Measurements from ENCODE around the gene AKAP7. TPM values are rescaled to one million over a fixed set of nuclear protein-coding genes. Genes with fewer than 3 reads are reported as not detected.

The AKAP7 gene
- polyA plus RNA-seq, 1 donor: 53.1 TPM

GRCh38 chr6:131129689-131130553 is 5.3 kb upstream of the AKAP7 start:
- H3K27ac ChIP-seq (ENCODE audit: low read length): no peak overlapping the region
- WGBS (ENCODE audit: insufficient coverage, low lambda C conversion rate): no CpG with 5 or more reads among the region's 10 CpGs

DNA sequence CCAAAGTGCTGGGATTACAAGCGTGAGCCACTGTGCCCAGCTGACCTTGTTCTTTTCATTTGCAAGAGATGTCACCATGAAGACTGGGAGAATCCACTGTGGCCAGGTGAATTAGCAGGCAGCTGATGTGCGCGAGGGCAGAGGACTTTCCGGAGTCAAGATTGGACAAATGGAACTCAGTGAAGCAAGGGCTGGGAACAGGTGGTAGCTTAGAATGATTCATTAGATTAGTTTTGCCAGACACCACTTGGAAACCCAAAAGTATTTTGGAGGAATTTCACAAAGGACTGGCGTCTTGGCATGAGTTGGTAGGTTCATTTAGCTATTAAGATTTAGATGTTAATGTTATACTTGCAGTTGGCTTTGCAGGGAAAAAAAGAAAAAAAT is 4.7 kb upstream of the AKAP7 start:
- H3K4me1 ChIP-seq (ENCODE audit: control insufficient read depth, insufficient read depth, low read length): no peaks in the 10 kb centered on the region
- no peaks in the 10 kb centered on the region for H3K9me3 ChIP-seq (ENCODE audit: control insufficient read depth, low read depth, low read length)
- no peak for DNase-seq
- no peak overlapping the region for H3K27ac ChIP-seq (ENCODE audit: low read length)
- H3K4me3 ChIP-seq (ENCODE audit: low read length): no peak overlapping the region
- no peaks in the 10 kb centered on the region for H3K27me3 ChIP-seq (ENCODE audit: control insufficient read depth, insufficient read depth, low read length)
- 79% methylated on average over 3 of the region's 5 CpGs for WGBS (ENCODE audit: insufficient coverage, low lambda C conversion rate)
- H3K36me3 ChIP-seq (ENCODE audit: control insufficient read depth, insufficient read depth, low read length): no peaks in the 10 kb centered on the region

More at GRCh38 chr6:131129689-131130553, 5.3 kb upstream of the AKAP7 start:
- no peaks in the 10 kb centered on the region for H3K4me1 ChIP-seq (ENCODE audit: control insufficient read depth, insufficient read depth, low read length)
- no peaks in the 10 kb centered on the region for H3K9me3 ChIP-seq (ENCODE audit: control insufficient read depth, low read depth, low read length)
- no peaks in the 10 kb centered on the region for H3K27me3 ChIP-seq (ENCODE audit: control insufficient read depth, insufficient read depth, low read length)
- H3K4me3 ChIP-seq (ENCODE audit: low read length): no peak overlapping the region
- DNase-seq: no peak
- H3K36me3 ChIP-seq (ENCODE audit: control insufficient read depth, insufficient read depth, low read length): no peaks in the 10 kb centered on the region

- no CpG with 5 or more reads among the region's 4 CpGs for WGBS (ENCODE audit: insufficient coverage, low lambda C conversion rate)
- H3K4me3 ChIP-seq (ENCODE audit: low read length): no peak overlapping the region
Observed at GRCh38 chr6:131132360-131132759, 2.9 kb upstream of the AKAP7 start.

DNA sequence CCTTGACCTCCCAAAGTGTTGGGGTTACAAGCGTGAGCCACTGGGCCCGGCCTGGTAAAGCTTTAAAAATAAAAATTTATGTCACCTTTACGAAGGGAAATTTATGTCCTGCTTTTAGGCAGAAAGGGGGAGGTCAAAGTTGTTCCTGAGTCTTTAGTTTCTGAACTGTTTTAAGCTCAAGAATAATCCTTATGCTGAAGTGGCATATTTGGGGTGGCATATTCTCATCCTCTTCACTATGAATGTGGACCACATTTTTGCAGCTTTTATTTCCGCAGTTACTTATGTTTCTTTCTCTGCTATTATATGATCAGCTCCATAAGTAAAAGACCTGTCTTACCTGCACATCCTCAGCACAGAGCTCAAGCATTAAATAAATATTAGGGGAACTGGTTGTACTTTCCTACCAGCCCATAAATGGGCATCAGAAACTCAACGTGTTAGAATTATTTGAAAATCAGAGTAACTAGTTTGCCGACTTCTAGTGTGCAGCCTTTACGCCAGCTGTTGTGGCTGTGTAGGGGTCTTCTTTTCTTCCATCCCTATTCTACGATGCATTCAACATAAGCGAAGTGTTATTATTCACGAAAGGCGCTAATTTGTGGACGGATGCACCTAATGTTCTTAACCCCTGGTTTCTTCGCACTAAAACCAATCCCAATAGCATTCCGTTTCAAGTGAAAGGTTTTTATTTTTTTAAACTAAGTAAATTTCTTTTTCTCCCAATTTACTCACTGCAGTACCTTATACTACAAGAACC is 867 bp upstream of the AKAP7 start:
- H3K4me3 ChIP-seq (ENCODE audit: low read length): peak overlapping the region; percentile 70
- WGBS (ENCODE audit: insufficient coverage, low lambda C conversion rate): 96% methylated on average over 9 of the region's 14 CpGs

More at GRCh38 chr6:131132360-131132759, 2.9 kb upstream of the AKAP7 start:
- Histone ChIP-seq H3K27ac (ENCODE audit: low read length) (no peak overlapping the region), H3K27me3 (ENCODE audit: control insufficient read depth, insufficient read depth, low read length) (no peaks in the 10 kb centered on the region), H3K9me3 (ENCODE audit: control insufficient read depth, low read depth, low read length) (no peaks in the 10 kb centered on the region), H3K36me3 (ENCODE audit: control insufficient read depth, insufficient read depth, low read length) (no peaks in the 10 kb centered on the region), H3K4me1 (ENCODE audit: control insufficient read depth, insufficient read depth, low read length) (no peaks in the 10 kb centered on the region)
- no peak for DNase-seq

DNA sequence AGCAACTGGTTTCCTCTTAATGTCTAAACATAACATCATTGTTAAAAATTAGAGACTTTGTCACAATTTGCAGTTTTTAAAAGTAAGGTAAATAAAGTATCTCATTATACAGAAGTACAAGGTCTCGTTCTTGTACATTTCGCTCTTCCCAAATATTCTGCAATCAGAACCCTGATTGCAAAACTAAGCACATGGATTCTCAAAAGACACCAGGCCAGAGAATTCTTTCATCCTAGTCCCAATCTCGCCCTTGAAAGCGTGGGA is 355 bp upstream of the AKAP7 start:
- no peaks in the 10 kb centered on the region for H3K36me3 ChIP-seq (ENCODE audit: control insufficient read depth, insufficient read depth, low read length)
- no peaks in the 10 kb centered on the region for H3K4me1 ChIP-seq (ENCODE audit: control insufficient read depth, insufficient read depth, low read length)
- peak overlapping the region; percentile 84 for H3K27ac ChIP-seq (ENCODE audit: low read length)
- H3K27me3 ChIP-seq (ENCODE audit: control insufficient read depth, insufficient read depth, low read length): no peaks in the 10 kb centered on the region
- no CpG with 5 or more reads among the region's 4 CpGs for WGBS (ENCODE audit: insufficient coverage, low lambda C conversion rate)
- H3K9me3 ChIP-seq (ENCODE audit: control insufficient read depth, low read depth, low read length): no peaks in the 10 kb centered on the region
- peak overlapping the region; percentile 70 for H3K4me3 ChIP-seq (ENCODE audit: low read length)
- no peak for DNase-seq

More for the DNA sequence above, 867 bp upstream of the AKAP7 start:
- Histone ChIP-seq H3K9me3 (ENCODE audit: control insufficient read depth, low read depth, low read length) (no peaks in the 10 kb centered on the region), H3K27ac (ENCODE audit: low read length) (no peak overlapping the region), H3K27me3 (ENCODE audit: control insufficient read depth, insufficient read depth, low read length) (no peaks in the 10 kb centered on the region), H3K4me1 (ENCODE audit: control insufficient read depth, insufficient read depth, low read length) (no peaks in the 10 kb centered on the region), H3K36me3 (ENCODE audit: control insufficient read depth, insufficient read depth, low read length) (no peaks in the 10 kb centered on the region)
- DNase-seq: no peak

GRCh38 chr6:131136021-131136786 is 937 bp downstream of the AKAP7 start:
- no peaks in the 10 kb centered on the region for H3K4me1 ChIP-seq (ENCODE audit: control insufficient read depth, insufficient read depth, low read length)
- peak in 1 of 2 donors; percentile 33 for DNase-seq

DNA sequence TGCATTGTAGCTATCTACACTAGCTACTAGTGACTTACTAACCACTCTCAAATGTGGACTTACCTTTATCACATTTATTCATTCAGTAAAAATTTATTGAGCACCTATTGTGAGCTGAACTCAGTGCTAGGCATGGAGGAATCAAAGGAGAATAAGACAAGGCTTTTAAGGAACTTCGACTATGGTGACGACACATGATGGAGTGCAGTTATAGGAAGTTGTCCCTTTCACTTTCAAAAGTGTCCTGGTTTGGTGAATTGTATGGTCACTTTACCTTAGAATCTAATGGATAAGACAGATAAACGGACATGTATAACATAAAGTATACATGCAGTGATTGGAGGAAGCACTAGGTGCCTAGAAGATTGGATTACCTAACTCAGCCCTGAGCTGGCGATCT is 4.3 kb downstream of the AKAP7 start:
- WGBS (ENCODE audit: insufficient coverage, low lambda C conversion rate): 90% methylated on average over 2 of the region's 4 CpGs
- no peak for DNase-seq

More at GRCh38 chr6:131136021-131136786, 937 bp downstream of the AKAP7 start:
- H3K27me3 ChIP-seq (ENCODE audit: control insufficient read depth, insufficient read depth, low read length): no peaks in the 10 kb centered on the region
- peak overlapping the region; percentile 81 for H3K4me3 ChIP-seq (ENCODE audit: low read length)
- H3K27ac ChIP-seq (ENCODE audit: low read length): peak overlapping the region; percentile 80
- WGBS (ENCODE audit: insufficient coverage, low lambda C conversion rate): 61% methylated on average over 5 of the region's 17 CpGs
- H3K9me3 ChIP-seq (ENCODE audit: control insufficient read depth, low read depth, low read length): no peaks in the 10 kb centered on the region
- H3K36me3 ChIP-seq (ENCODE audit: control insufficient read depth, insufficient read depth, low read length): no peaks in the 10 kb centered on the region

DNA sequence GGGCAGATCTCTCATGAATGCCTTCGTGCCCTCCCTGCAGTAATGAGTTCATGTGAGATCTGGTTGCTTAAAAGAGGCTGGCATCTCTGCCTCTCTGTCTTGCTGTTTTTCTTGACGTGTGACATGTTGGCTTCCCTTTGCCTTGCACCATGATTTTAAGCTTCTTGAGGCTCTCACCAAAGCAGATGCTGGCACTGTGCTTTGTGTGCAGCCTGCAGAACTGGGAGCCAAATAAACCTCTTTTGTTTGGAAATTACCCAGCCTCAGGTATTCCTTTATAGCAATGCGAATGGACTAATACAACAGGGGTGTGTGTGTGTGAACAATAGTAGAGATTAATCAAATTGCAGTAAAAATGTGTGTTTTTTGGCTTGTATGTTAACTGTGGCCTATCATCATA is 8.1 kb downstream of the AKAP7 start:
- Histone ChIP-seq H3K9me3 (ENCODE audit: control insufficient read depth, low read depth, low read length) (no peaks in the 10 kb centered on the region), H3K4me1 (ENCODE audit: control insufficient read depth, insufficient read depth, low read length) (no peaks in the 10 kb centered on the region), H3K36me3 (ENCODE audit: control insufficient read depth, insufficient read depth, low read length) (no peaks in the 10 kb centered on the region), H3K27ac (ENCODE audit: low read length) (no peak overlapping the region), H3K4me3 (ENCODE audit: low read length) (no peak overlapping the region), H3K27me3 (ENCODE audit: control insufficient read depth, insufficient read depth, low read length) (no peaks in the 10 kb centered on the region)
- WGBS (ENCODE audit: insufficient coverage, low lambda C conversion rate): no CpG with 5 or more reads among the region's 3 CpGs
- no peak for DNase-seq

More for the DNA sequence above, 4.3 kb downstream of the AKAP7 start:
- Histone ChIP-seq H3K27ac (ENCODE audit: low read length) (no peak overlapping the region), H3K4me3 (ENCODE audit: low read length) (no peak overlapping the region), H3K9me3 (ENCODE audit: control insufficient read depth, low read depth, low read length) (no peaks in the 10 kb centered on the region), H3K36me3 (ENCODE audit: control insufficient read depth, insufficient read depth, low read length) (no peaks in the 10 kb centered on the region), H3K4me1 (ENCODE audit: control insufficient read depth, insufficient read depth, low read length) (no peaks in the 10 kb centered on the region), H3K27me3 (ENCODE audit: control insufficient read depth, insufficient read depth, low read length) (no peaks in the 10 kb centered on the region)

- Histone ChIP-seq H3K36me3 (ENCODE audit: control insufficient read depth, insufficient read depth, low read length) (no peaks in the 10 kb centered on the region), H3K4me3 (ENCODE audit: low read length) (no peak overlapping the region), H3K27ac (ENCODE audit: low read length) (no peak overlapping the region), H3K27me3 (ENCODE audit: control insufficient read depth, insufficient read depth, low read length) (no peaks in the 10 kb centered on the region), H3K9me3 (ENCODE audit: control insufficient read depth, low read depth, low read length) (no peaks in the 10 kb centered on the region), H3K4me1 (ENCODE audit: control insufficient read depth, insufficient read depth, low read length) (no peaks in the 10 kb centered on the region)
- DNase-seq: no peak
- no CpG with 5 or more reads among the region's 2 CpGs for WGBS (ENCODE audit: insufficient coverage, low lambda C conversion rate)
Observed at GRCh38 chr6:131146865-131147264, 11.6 kb downstream of the AKAP7 start.

GRCh38 chr6:131156411-131156810 is 21.1 kb downstream of the AKAP7 start:
- DNase-seq: no peak
- Histone ChIP-seq H3K9me3 (ENCODE audit: control insufficient read depth, low read depth, low read length) (no peaks in the 10 kb centered on the region), H3K36me3 (ENCODE audit: control insufficient read depth, insufficient read depth, low read length) (no peaks in the 10 kb centered on the region), H3K4me1 (ENCODE audit: control insufficient read depth, insufficient read depth, low read length) (no peaks in the 10 kb centered on the region), H3K27me3 (ENCODE audit: control insufficient read depth, insufficient read depth, low read length) (no peaks in the 10 kb centered on the region), H3K27ac (ENCODE audit: low read length) (no peak overlapping the region), H3K4me3 (ENCODE audit: low read length) (no peak overlapping the region)
- WGBS (ENCODE audit: insufficient coverage, low lambda C conversion rate): 100% methylated on average over 1 of the region's 2 CpGs

All from large intestine (tissue), 3 donors.